Gastroesophageal sphincter (tissue), 4 donors: ENCODE data around the gene TNNI3K. TPM values are rescaled to one million over a fixed set of nuclear protein-coding genes. Genes with fewer than 3 reads are reported as not detected.

Experiments used
- ATAC-seq: fragments of 150-250 bp; one replicate; pipeline ENCODE4 v1.9.1; 2016; ENCODE audit warnings: mild to moderate bottlenecking, moderate library complexity
- H3K27ac ChIP-seq, 4 donors: fragments of 200-600 bp; sonication (generic) in 3 of 4; 1 replicate in 3 of 4; 2 replicates in 1 of 4; pipeline ENCODE4 v1.5.1; 2016 to 2019
- H3K27me3 ChIP-seq: fragments of 200-600 bp; sonication (generic); one replicate; pipeline ENCODE4 v1.5.1; 2019
- H3K36me3 ChIP-seq, 2 donors: fragments of 200-600 bp; sonication (generic); one replicate each; pipeline ENCODE4 v1.5.1; 2019; ENCODE audit warnings: control low read depth in 1 of 2
- H3K4me1 ChIP-seq, 3 donors: fragments of 200-600 bp; sonication (generic); 1 replicate in 2 of 3; 2 replicates in 1 of 3; pipeline ENCODE4 v1.5.1; 2016 to 2019; ENCODE audit warnings: control low read depth in 2 of 3
- H3K4me3 ChIP-seq, 2 donors: fragments of 200-600 bp; sonication (generic); one replicate each; pipeline ENCODE4 v1.5.1; 2019; ENCODE audit warnings: mild to moderate bottlenecking in 1 of 2, moderate library complexity in 1 of 2
- H3K9me3 ChIP-seq, 3 donors: fragments of 200-600 bp; sonication (generic); one replicate each; pipeline ENCODE4 v1.5.1; 2017 to 2019; ENCODE audit warnings: control low read depth in 2 of 3
- CTCF ChIP-seq, 4 experiments: fragments of 200-600 bp in 2 of 4; fragments of 450-650 bp in 2 of 4; sonication (generic) in 1 of 4; IDR thresholded peaks; one replicate each; pipeline ENCODE4 v1.5.1; 2017 to 2019; ENCODE audit warnings: antibody characterized with exemption in 4 of 4, mild to moderate bottlenecking in 2 of 4, moderate library complexity in 2 of 4
- EP300 ChIP-seq: sonication (generic); formaldehyde crosslinking; IDR thresholded peaks from one replicate; pipeline ENCODE4 v1.6.1; 2017; ENCODE audit warnings: antibody characterized with exemption, mild to moderate bottlenecking
- POLR2A ChIP-seq, 2 donors: fragments of 450-650 bp; IDR thresholded peaks; one replicate each; pipeline ENCODE4 v1.6.1; 2017; ENCODE audit warnings: antibody characterized with exemption in 2 of 2, mild to moderate bottlenecking in 2 of 2, moderate library complexity in 1 of 2
- POLR2AphosphoS5 ChIP-seq: sonication (generic); formaldehyde crosslinking; IDR thresholded peaks from one replicate; pipeline ENCODE4 v1.6.1; 2017; ENCODE audit warnings: antibody characterized with exemption
- WGBS, 2 donors: methylation state at CpG; one replicate each; pipeline ENCODE4 v1.1.5; 2018; ENCODE audit warnings: low coverage in 1 of 2; 5-methylcytosine and 5-hydroxymethylcytosine counted together
- total RNA-seq, 4 donors: library from RNA; depleted of rRNA; stranded (reverse); fragments of >200 nt; gene quantifications; one replicate each; pipeline ENCODE4 v1.1.0, GENCODE V29; 2016

Gene TNNI3K
- total RNA-seq, 4 donors from 2014 or later: 0.32 to 3.9 (median 2.9) TPM

- H3K4me1 ChIP-seq: no peaks in the 10 kb centered on the region
- ATAC-seq: no peak
- H3K27ac ChIP-seq: no peak overlapping the region
- no peaks in the 10 kb centered on the region for H3K36me3 ChIP-seq
- no peaks in the 10 kb centered on the region for H3K27me3 ChIP-seq
- H3K9me3 ChIP-seq: no peaks in the 10 kb centered on the region
- WGBS, 2 donors: 88 to 100% methylated on average over 2 to 3 of the region's 3 CpGs
- H3K4me3 ChIP-seq: no peak overlapping the region
- TF ChIP-seq CTCF (IDR thresholded peaks at IDR 0.05): no peak
- TF ChIP-seq POLR2A (IDR thresholded peaks at IDR 0.05): no peak
Observed at GRCh38 chr1:74317663-74318062, 82.5 kb downstream of the TNNI3K start.

DNA sequence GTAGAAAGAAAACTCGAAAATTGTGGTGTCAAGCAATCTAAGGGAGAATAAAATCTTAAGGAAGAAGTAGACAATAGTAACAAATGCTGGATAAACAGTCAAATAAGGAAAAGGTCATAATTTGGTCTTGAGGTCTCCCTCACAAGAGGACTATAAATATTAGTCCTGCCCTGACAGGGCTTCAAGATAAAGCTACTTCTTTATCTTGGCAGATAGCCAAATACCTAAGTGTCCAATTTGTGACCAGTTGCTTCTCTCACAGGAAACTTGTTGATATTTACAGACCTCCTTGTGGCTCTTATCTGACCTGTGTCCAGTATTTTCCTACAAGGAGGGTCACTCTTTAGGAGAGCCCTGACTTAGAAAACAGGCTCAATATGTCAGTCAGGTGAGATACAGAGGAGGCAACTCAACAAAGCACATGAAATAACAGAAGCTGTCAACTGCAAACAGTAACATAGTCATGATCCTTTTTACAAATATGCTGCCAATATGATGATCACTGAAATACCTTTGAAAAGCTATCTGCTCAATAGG lies 88.8 kb downstream of the TNNI3K start:
- TF ChIP-seq CTCF (IDR thresholded peaks at IDR 0.05) (no peak), POLR2AphosphoS5 (no peak), POLR2A (IDR thresholded peaks at IDR 0.05) (no peak)
- no peaks in the 10 kb centered on the region for H3K9me3 ChIP-seq
- ATAC-seq: no peak
- 67 to 82% methylated on average over 1 of the region's 1 CpG for WGBS, 2 donors
- no peaks in the 10 kb centered on the region for H3K4me1 ChIP-seq
- H3K4me3 ChIP-seq: no peak overlapping the region
- no peaks in the 10 kb centered on the region for H3K36me3 ChIP-seq
- no peaks in the 10 kb centered on the region for H3K27me3 ChIP-seq
- H3K27ac ChIP-seq: no peak overlapping the region

DNA sequence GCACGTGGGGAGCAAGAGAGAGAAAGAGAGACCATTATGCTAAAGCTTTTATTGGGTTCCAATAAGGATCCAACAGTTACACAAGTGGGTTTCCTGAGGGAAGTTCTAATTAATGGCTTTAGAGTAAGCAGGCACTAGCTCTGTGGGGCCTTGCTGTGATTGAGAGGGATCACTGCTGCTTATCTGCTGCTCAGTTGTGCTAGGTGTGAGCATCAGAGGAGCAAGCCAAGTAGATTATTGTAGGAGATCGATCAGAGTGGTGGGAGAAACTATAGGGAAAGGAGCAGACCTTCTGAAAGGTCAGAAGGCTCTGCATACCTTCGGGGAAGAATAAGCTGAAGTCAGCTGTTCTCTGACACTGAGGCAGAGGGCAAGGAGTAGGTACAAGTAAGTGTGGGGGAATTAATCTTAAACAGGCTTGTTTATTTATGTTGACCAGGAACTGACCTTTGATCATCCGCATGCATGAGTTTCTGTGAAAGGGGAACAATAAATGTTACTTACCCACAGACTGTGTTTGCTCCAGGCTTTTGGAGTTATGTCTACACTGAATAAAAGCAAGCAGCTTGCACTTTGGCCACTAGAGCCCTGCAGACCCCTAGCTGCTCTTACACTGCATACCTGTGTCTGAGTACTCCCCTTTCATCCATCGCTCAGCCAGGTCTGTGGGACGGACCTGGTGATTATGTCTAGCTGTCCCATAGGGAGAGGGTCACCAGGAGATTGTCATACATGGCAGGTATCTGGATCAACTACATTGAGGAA lies 89.7 kb downstream of the TNNI3K start:
- ATAC-seq: no peak
- Histone ChIP-seq H3K27ac (no peak overlapping the region), H3K4me1 (no peaks in the 10 kb centered on the region), H3K36me3 (no peaks in the 10 kb centered on the region), H3K27me3 (no peaks in the 10 kb centered on the region), H3K4me3 (no peak overlapping the region), H3K9me3 (no peaks in the 10 kb centered on the region)
- TF ChIP-seq POLR2AphosphoS5 (no peak), POLR2A (IDR thresholded peaks at IDR 0.05) (no peak), EP300 (no peak)
- WGBS, 2 donors: 70 to 72% methylated on average over 4 to 5 of the region's 6 CpGs

- no peak for ATAC-seq
- no peak overlapping the region for H3K4me3 ChIP-seq
- no peaks in the 10 kb centered on the region for H3K27me3 ChIP-seq
- no peaks in the 10 kb centered on the region for H3K9me3 ChIP-seq
- TF ChIP-seq POLR2A (IDR thresholded peaks at IDR 0.05) (no peak), POLR2AphosphoS5 (no peak), CTCF (IDR thresholded peaks at IDR 0.05) (no peak)
- H3K36me3 ChIP-seq: no peaks in the 10 kb centered on the region
- no peaks in the 10 kb centered on the region for H3K4me1 ChIP-seq
- H3K27ac ChIP-seq: no peak overlapping the region
Observed at GRCh38 chr1:74328851-74329250, 93.7 kb downstream of the TNNI3K start.

GRCh38 chr1:74333244-74333643 lies 98.1 kb downstream of the TNNI3K start:
- no peak overlapping the region for H3K27ac ChIP-seq
- no peak for ATAC-seq
- TF ChIP-seq POLR2AphosphoS5: no peak
- no peak for TF ChIP-seq EP300
- TF ChIP-seq POLR2A (IDR thresholded peaks at IDR 0.05): no peak
- TF ChIP-seq CTCF (IDR thresholded peaks at IDR 0.05): no peak
- no peaks in the 10 kb centered on the region for H3K27me3 ChIP-seq
- 77 to 95% methylated on average over 1 to 2 of the region's 2 CpGs for WGBS, 2 donors
- H3K9me3 ChIP-seq: no peaks in the 10 kb centered on the region
- H3K4me3 ChIP-seq: no peak overlapping the region
- H3K36me3 ChIP-seq: peaks cover 0 to 20% of the 10 kb centered on the region in 2 donors
- H3K4me1 ChIP-seq: no peaks in the 10 kb centered on the region
